ENCODE results near the gene LINC01488.

LINC01488 gene

GRCh38 chr11:69501121-69501489 is 19.6 kb downstream of the LINC01488 start:
- H3K27ac ChIP-seq: no peak overlapping the region
- no peak for TF ChIP-seq ZFX (IDR thresholded peaks at IDR 0.05)
- no peak for TF ChIP-seq CTCF (conservative IDR thresholded peaks at IDR 0.05)

DNA sequence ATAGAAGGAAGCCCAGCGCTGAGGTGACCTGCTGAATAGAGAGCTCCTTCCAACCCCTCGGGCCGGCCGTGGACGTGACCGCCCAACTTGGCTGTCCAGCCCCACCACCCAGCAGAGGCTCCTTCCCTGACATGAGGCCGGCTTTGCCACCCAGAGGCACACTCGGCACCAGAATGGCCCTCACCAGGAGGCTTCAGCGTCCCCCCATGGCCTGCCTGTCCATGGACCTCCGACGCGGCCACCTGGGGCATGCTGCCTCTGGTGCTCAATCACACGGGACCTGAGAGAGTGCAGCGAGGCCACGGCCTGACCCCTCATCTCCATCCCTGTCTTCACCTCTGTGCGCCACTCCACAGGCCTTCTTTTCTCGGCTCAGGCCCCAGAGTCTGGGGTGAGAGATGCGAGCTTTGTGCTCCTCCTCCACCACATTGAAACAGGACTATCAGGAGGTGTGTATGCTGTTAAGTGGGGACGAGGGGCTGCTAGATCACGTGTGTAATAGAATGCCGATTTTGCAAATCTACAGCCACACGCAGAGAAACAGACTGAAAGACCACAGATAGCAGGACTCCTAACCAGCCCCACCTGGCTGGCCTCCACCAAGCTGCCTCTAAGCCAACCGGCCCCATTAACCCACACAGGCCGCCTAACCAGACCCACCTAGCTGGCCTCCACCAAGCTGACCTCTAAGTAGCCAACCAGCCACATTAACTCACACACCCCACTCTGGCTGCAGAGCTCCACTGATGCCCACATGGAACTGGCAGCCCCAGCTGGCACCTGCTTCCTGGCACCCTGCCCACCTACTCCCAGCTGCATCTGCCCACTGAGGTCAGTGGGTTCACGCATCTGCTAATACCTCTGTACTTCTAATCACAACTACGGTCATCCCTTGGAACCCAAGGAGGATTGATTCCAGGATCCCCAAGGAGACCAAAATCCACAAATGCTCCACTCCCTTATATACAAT is 20.7 kb downstream of the LINC01488 start:
- H3K27ac ChIP-seq: no peak overlapping the region
- TF ChIP-seq CTCF (conservative IDR thresholded peaks at IDR 0.05) (no peak), ZFX (IDR thresholded peaks at IDR 0.05) (no peak)

DNA sequence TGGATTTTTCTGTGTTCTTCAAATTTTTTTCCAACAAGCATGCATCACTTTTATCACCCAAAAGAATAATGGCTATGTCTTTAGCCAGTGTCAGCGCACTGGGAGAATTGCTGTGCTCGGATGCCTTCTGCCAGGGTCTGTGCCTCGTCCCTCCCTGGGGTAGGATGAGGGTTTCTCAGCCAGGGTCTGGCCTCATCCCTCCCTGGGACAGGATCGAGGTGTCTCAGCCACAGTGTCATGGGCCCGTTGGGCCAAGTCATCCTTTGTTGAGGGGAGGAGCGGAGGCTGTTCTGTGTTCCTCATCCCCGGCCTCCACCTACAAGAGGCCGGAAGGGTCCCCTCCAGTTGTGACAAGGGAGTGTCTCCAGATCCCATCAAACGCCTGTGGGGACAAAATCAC is 22.7 kb downstream of the LINC01488 start:
- no peak overlapping the region for H3K27ac ChIP-seq
- TF ChIP-seq CTCF (conservative IDR thresholded peaks at IDR 0.05) (no peak), ZFX (IDR thresholded peaks at IDR 0.05) (no peak)

- no peak for TF ChIP-seq ZFX (IDR thresholded peaks at IDR 0.05)
- TF ChIP-seq CTCF (conservative IDR thresholded peaks at IDR 0.05): no peak
- no peak overlapping the region for H3K27ac ChIP-seq
These were observed 23.3 kb downstream of the LINC01488 start for GRCh38 chr11:69504576-69505335.

GRCh38 chr11:69508974-69509373 is 27.5 kb downstream of the LINC01488 start:
- no peak for TF ChIP-seq CTCF (conservative IDR thresholded peaks at IDR 0.05)
- no peak for TF ChIP-seq ZFX (IDR thresholded peaks at IDR 0.05)
- no peak overlapping the region for H3K27ac ChIP-seq

- TF ChIP-seq CTCF (conservative IDR thresholded peaks at IDR 0.05) (no peak), ZFX (IDR thresholded peaks at IDR 0.05) (no peak)
- H3K27ac ChIP-seq: no peak overlapping the region
These were observed 27.9 kb downstream of the LINC01488 start for GRCh38 chr11:69509381-69509780.

GRCh38 chr11:69509846-69510390 is 28.5 kb downstream of the LINC01488 start:
- no peak overlapping the region for H3K27ac ChIP-seq
- TF ChIP-seq CTCF (conservative IDR thresholded peaks at IDR 0.05) (no peak), ZFX (IDR thresholded peaks at IDR 0.05) (no peak)
